GM19438 (cell line): ENCODE results near the gene CHIC2.

ENCODE experiments used
- ATAC-seq: cut with Tn5 transposase; IDR thresholded peaks from one replicate; pipeline ENCODE4 v1.9.1; 2021; ENCODE audit warnings: low read depth; ENCODE audit not compliant: unreplicated experiment

The CHIC2 gene

GRCh38 chr4:54015423-54016030 lies 48.9 kb downstream of the CHIC2 start:
- ATAC-seq, result no peak

GRCh38 chr4:54014666-54015160 lies 49.7 kb downstream of the CHIC2 start:
- ATAC-seq, result no peak

GRCh38 chr4:54011201-54011600 lies 53.2 kb downstream of the CHIC2 start:
- no peak for ATAC-seq

- ATAC-seq, result no peak
These were observed 57.6 kb downstream of the CHIC2 start for GRCh38 chr4:54006755-54007154.

GRCh38 chr4:54005475-54005874 lies 58.9 kb downstream of the CHIC2 start:
- no peak for ATAC-seq

GRCh38 chr4:54004463-54004862 lies 59.9 kb downstream of the CHIC2 start:
- ATAC-seq, result no peak

GRCh38 chr4:54001668-54002365 lies 62.6 kb downstream of the CHIC2 start:
- ATAC-seq, result no peak

- no peak for ATAC-seq
These were observed 66.5 kb downstream of the CHIC2 start for GRCh38 chr4:53997898-53998297.

- ATAC-seq, result no peak
These were observed 69.9 kb downstream of the CHIC2 start for GRCh38 chr4:53994382-53995102.

GRCh38 chr4:53992785-53993184 lies 71.6 kb downstream of the CHIC2 start:
- ATAC-seq, result no peak

- ATAC-seq, result no peak
These were observed 72.6 kb downstream of the CHIC2 start for GRCh38 chr4:53991821-53992220.

GRCh38 chr4:53990641-53991040 lies 73.8 kb downstream of the CHIC2 start:
- no peak for ATAC-seq

- no peak for ATAC-seq
These were observed 76.6 kb downstream of the CHIC2 start for GRCh38 chr4:53987761-53988171.

- ATAC-seq, result no peak
These were observed 78.3 kb downstream of the CHIC2 start for GRCh38 chr4:53986062-53986461.

- no peak for ATAC-seq
These were observed 82.8 kb downstream of the CHIC2 start for GRCh38 chr4:53981567-53981966.

- ATAC-seq, result no peak
These were observed 83.3 kb downstream of the CHIC2 start for GRCh38 chr4:53981066-53981465.

GRCh38 chr4:53974561-53974960 lies 89.8 kb downstream of the CHIC2 start:
- no peak for ATAC-seq

GRCh38 chr4:53967986-53968385 lies 96.4 kb downstream of the CHIC2 start:
- ATAC-seq, result no peak

- ATAC-seq, result no peak
These were observed 100.6 kb downstream of the CHIC2 start for GRCh38 chr4:53963781-53964180.

- ATAC-seq, result no peak
These were observed 101.1 kb downstream of the CHIC2 start for GRCh38 chr4:53963336-53963735.

- ATAC-seq, result no peak
These were observed 101.7 kb downstream of the CHIC2 start for GRCh38 chr4:53962516-53963225.
